Measurements from ENCODE around the gene TMEM62.
"Not testable (repeated sequence)": the region's sequence is repeated elsewhere in the genome, so short reads cannot be mapped to it uniquely, and the experiment has no call there.

Gene TMEM62

DNA sequence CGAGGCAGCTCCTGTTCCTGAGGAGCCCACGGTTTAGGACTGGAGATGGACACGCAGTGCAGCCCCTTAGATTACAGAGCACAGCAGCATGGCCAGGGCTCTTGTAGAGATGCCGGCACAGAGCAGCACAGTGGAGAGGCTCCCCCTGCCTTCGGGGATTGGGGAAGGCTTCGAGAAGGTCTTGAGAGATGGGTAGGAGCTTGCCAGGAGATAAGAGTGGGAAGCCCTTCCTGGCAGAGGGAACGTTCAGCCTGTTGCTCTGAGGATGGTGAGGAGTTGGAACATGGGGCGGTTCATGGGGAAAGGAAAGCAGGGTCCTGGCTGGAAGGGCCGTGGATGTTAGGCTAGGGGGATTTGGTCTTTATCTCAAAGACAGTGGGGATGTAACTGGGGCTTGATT, 77.4 kb downstream of the TMEM62 start:
- no peak for DNase-seq

DNA sequence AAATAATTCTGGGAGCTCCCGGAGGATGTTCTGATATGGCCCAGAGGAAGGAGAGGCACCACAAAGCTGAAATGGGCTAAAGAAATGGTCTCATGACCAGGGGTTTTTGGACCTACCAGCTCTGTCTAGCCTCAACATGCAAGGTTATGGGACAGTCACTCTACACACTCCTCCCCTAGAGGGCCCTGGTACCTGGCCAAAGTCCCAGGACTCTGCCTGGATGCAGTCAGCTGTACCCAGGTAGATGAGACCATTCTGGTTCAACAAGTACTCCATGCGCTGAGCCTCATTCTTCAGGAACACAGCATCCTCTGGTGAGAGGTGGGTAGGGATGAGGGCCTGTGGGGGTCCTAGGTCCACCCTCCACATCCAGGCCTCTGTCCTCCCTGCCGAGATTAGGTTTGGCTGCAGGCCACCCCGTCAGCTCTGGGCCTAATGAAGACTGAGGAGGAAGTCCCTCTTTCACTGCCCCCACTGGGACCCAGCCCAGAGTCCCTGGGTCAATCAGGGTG, 77.9 kb downstream of the TMEM62 start:
- DNase-seq: no peak

DNA sequence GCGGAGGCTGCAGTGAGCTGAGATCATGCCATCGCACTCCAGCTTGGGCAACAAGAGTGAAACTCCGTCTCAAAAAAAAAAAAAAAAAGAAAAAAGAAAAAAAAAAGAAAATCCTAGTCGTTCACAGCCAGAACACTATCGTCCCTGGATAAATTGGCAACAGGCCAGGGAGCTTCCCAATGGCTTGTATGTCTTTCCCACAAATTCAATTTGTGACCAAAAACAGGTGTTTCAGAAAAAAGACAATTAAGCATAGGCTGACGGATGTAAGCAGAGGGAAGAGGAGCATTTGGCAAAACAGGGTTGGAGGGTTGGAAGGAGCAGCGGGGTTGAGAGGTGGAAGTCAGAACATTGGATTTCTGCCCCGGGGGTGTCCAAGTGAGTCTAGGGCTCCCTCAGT, 78.9 kb downstream of the TMEM62 start:
- DNase-seq: no peak

DNA sequence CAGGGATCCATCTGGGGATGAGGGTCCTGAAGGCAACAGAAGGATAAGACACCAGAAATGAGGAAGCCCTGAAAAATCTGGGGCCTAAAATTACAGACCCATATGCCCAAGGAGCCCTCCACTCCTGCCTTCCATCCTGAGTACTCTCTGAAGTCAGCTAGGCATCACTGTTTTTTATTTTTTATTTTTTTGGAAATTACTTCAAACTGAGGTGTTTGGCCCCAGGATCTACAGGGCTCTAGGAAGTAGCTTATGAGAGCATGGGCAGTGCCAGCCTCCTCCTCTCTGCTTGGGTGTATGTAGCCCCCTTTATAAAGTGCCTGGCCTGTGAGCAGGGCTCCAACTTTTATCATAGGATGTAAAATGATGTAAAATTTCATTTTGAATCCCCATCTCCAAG, 79.6 kb downstream of the TMEM62 start:
- DNase-seq: no peak

DNA sequence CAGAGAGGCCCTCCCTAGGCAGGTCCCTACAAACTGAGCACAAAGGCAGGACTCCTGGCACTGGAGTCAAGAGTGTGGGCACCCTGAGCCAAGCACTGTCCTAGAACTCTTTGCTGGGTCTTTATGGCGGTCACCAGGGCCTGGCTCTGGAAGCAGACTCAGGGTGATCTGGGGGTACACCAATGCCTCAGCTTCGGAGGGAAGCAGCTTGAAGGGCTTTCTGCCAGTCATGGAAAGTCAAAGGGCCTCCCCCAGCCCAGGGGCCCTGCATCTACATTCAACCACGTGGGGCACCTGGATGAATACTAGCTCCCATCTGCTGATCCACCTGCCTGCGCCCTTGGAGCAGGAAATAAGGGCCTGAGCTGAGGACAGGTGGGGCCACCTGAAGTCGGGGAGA, 80.1 kb downstream of the TMEM62 start:
- DNase-seq: no peak

DNA sequence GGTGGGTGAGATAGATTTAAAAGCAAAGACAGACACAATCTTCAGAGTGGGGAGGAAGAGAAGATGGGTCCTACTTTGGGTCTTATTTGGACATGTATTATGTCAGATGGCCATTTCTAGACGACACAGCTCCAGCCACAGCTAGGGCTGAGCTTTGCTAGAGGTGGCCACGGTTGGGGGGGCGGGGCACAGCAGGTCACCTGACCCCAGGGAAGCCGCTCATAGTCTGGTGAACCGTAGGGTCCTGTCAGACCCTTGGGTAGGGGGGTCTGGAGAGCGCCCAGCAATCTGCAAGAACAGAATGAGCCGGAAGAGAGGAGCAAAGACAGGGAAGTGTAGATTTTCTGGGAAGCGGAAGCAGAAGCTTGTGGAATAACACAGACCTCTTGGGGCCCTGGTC, 80.8 kb downstream of the TMEM62 start:
- no peak for DNase-seq

DNA sequence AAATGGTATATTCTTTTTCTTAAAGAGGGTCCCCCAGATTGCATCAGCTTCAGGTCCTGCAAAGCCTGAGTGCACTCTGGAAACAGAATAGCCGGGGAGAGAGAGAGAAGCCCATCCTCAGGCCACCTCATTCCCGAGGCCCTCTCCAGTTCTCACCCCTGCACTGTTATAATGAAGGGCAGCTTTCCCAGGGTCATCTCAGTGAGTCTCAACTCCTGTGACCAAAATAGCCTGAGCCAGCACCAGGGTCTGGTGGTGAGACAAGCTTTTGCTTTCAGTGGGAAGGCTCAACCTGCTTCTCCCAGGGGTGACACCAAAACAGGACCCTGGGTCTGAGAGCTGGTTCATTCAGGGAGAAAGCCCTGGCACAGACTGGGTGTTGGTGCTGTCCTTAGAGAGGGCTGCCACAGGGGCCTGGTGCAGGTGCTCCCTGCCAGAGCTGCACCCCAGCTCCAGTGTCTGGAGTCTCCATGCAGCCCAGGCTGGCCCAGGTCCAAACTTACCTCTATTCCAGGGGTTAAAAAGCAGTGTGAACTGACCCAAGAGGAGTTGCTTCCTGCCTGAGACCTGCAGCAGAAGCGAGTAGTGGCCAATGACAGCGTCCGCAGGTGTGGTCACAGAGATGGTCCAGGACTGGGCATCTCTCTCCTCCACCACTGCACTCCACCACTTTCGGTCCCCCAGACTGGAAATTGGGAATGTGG, 81.4 kb downstream of the TMEM62 start:
- no peak for DNase-seq

DNA sequence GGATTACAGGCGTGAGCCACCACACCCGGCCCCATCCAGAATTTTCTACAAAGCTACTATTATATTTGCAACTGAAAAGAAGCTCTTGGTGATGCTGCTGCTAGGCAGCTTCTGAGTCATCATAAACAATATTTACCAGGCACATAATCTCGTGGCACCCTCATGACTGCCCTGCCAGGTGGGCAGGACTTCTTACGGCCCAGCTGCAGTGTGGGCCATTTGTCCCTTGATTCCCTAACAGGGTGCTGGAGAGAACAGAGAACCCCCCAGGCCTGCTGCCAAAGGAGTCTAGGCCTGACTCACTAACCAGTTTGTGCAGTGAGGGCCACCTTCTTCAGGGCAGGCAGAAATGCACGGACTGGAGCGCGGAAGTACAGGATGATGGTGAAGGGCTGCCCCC, 82.6 kb downstream of the TMEM62 start:
- DNase-seq: no peak

DNA sequence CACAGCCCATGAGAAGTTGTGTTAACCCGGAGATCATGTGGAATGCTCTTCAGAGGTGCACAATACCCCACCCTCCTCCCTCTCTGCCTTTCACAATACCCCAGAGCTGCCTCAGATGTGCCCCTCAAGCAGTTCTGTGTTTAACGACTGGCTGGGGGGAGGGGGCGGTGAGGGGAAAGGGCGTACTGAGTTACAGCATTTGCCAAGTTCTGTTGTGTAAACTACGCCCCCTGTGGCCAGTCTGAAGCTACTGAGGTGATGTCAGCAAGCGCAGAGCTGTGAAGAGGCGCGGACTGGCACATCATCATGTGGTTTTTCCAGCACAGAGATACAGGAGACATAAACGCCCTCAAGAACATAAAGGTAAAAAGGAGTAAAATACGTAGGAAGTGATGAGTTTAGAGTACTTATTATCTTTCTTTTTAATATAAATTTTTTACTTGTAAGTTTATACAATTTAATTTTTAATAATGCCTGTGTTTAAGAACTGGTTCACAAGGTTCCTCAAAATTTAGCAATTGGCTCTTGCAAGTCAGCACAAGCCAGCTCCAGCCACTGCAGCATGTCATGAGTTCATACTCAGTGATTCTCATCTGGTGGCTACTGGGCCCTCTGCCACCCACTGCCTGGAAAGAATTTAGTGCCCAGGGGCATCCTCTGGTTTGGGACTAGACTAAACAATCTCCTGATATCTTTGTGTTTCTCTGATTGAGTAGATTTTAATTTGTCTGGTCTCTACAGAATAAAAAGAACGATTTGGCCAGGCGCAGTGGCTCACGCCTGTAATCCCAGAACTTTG, 85.7 kb downstream of the TMEM62 start:
- no peak for DNase-seq

DNA sequence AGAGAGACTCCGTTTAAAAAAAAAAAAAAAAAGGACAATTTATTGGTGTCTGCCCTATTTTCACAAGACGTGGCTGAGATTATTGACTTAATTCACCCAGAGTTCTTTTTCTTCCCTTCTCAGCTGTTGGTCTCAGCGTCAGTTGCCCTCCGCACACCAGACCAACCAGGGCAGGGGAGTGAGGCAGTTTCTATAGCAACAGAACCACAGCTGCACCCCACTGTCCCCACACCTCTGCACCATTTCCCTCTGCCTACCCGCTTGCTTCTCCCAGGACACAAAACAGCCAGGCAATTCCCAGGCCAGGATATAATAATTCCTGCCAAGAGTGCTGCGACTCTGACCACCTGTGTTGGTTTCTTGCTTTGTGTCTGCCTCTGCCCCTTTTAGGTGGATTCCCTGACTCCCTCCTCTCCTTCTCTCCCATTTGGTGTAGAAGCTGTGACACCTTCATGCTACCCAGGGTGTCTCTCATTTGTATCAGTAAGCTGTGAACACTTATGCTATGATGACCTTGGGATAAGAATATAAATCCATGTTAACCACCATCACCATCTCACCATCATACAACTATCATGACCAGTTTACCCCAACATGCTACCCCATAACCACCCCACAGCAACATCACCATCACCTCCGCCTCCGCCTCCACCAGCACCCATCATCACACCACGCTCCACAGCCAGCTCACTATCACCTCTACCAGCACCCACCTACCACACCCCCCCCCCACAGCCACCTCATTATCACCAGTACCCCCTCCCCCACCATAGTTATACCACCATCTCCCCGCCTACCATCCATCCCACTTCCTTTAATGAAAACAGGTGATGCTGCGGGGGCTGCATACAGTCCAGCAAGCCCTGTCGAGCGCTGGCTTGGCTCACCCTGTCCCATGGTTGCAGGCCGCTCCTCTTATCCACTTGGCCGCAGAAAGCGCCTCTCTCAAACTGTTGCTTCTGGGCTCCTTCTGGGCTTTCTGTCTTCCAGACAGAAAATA, 86.8 kb downstream of the TMEM62 start:
- no peak for DNase-seq

DNA sequence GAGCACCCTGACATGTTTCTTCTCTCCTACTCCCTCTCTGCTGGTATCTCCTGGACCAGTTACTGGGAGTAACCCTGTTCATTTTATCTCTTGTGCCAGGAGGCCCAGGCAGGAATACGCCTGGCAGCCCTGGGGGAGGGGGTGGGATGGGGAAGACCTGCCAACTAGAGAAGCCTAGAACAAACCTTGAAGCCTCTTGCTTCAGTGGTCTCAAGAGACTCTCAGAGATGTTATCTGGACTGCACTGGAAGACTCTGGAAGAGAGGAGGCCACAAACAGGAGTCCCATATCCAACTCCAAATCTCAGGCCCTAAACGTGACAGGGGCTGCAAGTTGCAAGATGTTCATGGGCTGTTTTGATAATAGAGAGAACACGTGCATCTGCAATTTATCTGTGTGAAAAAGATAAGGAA, 87.6 kb downstream of the TMEM62 start, which contains the start of gene EPB42:
Gene EPB42 (minus strand): TSS at position 28 of the 413 bp plus-strand sequence. CDS start 193 bp downstream, outside the sequence.
- no peak for DNase-seq

DNA sequence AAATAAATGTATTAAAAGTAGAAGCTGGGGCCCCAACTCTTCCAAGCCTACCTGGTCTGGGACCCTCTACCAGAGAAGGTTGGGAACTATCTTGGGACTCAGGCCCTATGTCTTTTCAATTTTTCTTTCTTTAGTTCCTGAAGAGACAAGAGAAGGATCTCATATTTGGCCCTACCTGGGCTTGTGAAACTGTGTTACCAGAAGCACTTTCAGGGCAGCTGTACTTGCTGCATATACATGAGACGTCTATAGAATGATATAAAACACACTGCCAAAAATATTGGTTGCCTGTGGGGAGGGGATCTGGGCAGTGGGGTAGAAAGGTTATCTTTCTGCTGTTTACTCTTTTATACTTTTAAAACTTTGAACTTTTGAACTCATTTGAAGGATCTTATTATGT, 88.0 kb downstream of the TMEM62 start:
- no peak for DNase-seq

DNA sequence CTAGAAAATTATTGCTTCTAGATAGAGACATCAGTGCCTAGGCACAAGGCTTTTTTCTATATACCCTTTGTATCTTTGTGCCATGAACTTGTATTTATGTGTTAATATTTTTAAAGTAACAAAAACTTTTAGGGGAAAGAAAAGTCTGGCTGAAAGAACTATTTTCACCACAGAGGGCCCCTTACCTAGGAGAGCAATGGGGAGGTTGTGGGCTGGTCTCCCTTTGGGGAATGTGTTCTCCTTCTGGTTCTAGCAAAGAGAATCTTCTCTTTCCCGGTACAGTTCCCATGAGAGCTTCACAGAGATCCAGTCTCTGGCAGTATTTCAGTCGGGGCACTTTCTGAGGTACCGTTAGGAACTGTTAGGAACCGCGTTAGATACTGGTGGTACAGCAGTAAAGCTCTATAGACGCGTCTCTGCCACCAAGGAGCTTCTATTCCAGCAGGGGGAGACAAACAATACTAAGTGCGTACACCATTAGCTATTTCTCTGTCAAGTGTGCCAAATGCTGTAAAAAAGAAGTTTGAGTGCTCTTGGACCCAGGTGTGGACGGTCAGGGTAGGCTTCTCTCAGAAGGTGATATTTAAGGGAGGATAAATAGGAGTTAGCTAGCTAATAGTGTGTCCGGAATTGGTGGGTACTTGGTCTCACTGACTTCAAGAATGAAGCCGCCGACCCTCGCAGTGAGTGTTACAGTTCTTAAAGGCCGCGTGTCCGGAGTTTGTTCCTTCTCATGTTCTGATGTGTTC, 92.0 kb downstream of the TMEM62 start:
- peak; percentile 46 for DNase-seq

DNA sequence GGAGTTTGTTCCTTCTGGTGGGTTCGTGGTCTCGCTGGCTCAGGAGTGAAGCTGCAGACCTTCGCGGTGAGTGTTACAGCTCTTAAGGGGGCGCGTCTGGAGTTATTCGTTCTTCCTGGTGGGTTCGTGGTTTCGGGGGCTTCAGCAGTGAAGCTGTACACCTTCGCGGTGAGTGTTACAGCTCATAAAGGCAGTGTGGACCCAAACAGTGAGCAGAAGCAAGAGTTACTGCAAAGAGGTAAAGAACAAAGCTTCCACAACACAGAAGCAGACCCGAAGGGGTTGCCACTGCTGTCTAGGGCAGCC, 92.5 kb downstream of the TMEM62 start:
- DNase-seq: not testable (repeated sequence)

DNA sequence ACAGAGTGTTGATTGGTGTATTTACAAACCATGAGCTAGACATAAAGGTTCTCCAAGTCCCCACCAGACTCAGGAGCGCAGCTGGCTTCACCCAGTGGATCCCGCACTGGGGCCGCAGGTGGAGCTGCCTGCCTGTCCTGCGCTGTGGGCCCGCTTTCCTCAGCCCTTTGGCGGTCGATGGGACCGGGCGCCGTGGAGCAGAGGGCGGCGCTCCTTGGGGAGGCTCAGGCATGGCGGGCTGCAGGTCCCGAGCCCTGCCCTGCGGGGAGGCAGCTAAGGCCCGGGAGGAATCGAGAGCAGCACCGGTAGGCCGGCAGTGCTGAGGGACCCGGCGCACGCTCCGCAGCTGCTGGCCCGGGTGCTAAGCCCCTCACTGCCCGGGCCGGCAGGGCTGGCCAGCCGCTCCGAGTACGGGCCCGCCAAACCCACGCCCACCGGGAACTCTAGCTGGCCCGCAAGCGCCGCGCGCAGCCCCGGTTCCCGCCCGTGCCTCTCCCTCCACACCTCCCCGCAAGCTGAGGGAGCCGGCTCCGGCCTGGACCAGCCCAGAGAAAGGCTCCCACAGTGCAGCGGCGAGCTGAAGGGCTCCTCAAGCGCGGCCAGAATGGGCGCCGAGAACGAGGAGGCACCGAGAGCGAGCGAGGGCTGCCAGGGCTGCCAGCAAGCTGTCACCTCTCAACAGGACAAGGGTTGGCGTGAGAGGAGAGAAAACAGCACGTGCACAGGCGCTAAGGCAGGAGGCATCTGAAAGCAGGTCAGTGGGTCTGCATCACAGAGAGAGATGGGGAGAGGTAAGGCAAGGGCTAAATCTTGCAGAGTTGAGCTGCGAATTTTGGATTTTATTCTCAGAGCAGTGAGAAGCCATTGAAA, 93.3 kb downstream of the TMEM62 start:
- no peak for DNase-seq

DNA sequence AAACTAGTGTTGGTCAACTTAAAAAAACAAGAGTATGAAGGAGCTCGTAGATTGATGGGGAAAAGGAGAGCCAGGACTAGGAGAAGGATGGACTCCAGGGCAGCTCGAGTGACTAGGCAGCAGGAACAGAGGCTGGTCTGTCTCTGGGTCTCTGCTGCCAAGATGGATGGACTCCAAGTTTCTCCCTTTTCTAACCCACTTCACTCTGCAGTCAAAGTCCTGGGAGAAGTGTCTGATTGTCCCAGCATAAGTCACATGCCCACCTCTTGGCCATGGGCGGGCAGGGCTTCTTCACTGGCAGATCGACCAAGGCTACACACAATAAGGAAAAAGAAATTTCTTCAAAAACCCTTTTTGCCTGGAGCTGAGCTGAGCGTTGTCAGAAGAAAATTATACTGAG, 96.6 kb downstream of the TMEM62 start:
- DNase-seq: no peak

DNA sequence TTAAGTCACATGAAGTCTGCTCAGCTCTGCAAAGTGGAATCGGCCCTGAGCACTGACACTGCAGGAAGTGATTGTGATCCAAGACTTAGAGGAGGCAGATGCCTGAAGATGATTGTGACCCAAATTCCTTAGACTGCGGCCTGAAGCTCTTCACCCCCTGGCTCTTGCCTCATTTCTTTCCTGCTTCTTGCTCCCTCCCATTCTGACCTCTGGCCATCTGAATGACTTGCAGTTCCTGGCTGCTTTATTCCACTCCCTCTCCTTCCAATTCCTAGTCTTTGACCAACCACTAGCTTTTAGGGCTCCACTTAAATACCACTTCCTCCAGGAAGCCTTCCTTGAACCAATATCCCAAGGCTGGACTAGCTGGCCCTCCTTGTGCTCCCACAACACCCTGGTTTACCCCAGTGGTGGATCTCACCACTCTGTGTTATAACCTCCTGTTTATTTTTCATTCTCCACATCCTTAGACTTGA, 97.3 kb downstream of the TMEM62 start:
- no peak for DNase-seq

DNA sequence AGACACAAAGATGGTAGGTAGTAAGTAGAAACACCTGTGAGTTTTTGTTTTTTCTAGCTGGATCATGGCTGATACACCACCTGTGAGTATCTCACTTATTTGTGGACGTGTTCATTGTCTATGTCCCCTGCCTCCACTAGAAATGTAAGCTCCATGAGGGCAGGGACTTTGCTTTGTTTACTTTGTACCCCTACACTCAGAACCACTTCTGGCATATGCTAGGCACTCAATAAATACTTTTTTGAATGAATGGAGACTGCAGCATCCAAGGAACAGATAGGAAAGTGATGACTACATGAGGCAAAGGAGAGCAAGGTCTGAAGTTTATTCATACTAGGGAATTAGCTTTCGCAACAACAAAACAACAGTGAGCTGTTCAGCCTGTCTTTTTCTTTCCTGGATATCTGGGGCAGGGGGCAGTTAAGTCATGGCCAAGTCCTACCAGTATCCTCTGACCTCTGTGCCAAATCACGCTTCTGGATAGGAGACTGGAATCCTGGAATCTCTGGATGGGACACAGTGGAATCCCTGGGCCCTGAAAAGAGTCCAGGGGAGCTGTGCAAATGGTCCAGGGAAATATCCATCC, 99.0 kb downstream of the TMEM62 start:
- no peak for DNase-seq
